ENCODE results near the gene GSE1. TPM values are rescaled to one million over a fixed set of nuclear protein-coding genes. Genes with fewer than 3 reads are reported as not detected.
A peak's percentile ranks its signal among the peaks of the same experiment; 100 is the strongest.

GSE1 gene
- total RNA-seq, 6 donors from 2014 or later: 80.2 to 332 (median 90.8) TPM

- DNase-seq (peak in 1 of 2 donors; percentile 30), ATAC-seq (ENCODE audit: low FRiP score in 2 of 2) (no peak)
- TF ChIP-seq CTCF (IDR thresholded peaks at IDR 0.05) (no peak), POLR2A (IDR thresholded peaks at IDR 0.05) (no peak), POLR2AphosphoS5 (IDR thresholded peaks at IDR 0.05) (no peak), EP300 (IDR thresholded peaks at IDR 0.05) (no peak)
- WGBS, 2 donors: 65 to 67% methylated on average over 8 to 12 of the region's 12 CpGs
- Histone ChIP-seq H3K4me3 (no peak overlapping the region), H3K9me3 (no peaks in the 10 kb centered on the region), H3K36me3 (peaks cover 49 to 98% (median 85%) of the 10 kb centered on the region in 4 donors), H3K27ac (no peak overlapping the region), H3K4me1 (peaks cover 2 to 26% (median 7%) of the 10 kb centered on the region in 4 donors), H3K27me3 (no peaks in the 10 kb centered on the region)
These were observed 50.8 kb downstream of the GSE1 start for GRCh38 chr16:85663891-85664321.

GRCh38 chr16:85664580-85665372 is 51.7 kb downstream of the GSE1 start:
- Histone ChIP-seq H3K4me3 (no peak overlapping the region), H3K4me1 (peaks cover 0 to 21% (median 3%) of the 10 kb centered on the region in 4 donors), H3K27ac (no peak overlapping the region), H3K9me3 (no peaks in the 10 kb centered on the region), H3K36me3 (peaks cover 51 to 100% (median 90%) of the 10 kb centered on the region in 4 donors), H3K27me3 (no peaks in the 10 kb centered on the region)
- ATAC-seq (ENCODE audit: low FRiP score in 2 of 2) (no peak), DNase-seq (peak in 1 of 2 donors; percentile 27)
- 92 to 96% methylated on average over 24 to 27 of the region's 27 CpGs for WGBS, 2 donors
- TF ChIP-seq POLR2A (IDR thresholded peaks at IDR 0.05) (no peak), CTCF (IDR thresholded peaks at IDR 0.05) (no peak), EP300 (IDR thresholded peaks at IDR 0.05) (no peak), POLR2AphosphoS5 (IDR thresholded peaks at IDR 0.05) (no peak)

GRCh38 chr16:85665373-85665740 is 52.2 kb downstream of the GSE1 start:
- Histone ChIP-seq H3K9me3 (no peaks in the 10 kb centered on the region), H3K27me3 (no peaks in the 10 kb centered on the region), H3K4me1 (peaks cover 0 to 15% (median 0%) of the 10 kb centered on the region in 4 donors), H3K36me3 (peaks cover 56 to 100% (median 92%) of the 10 kb centered on the region in 4 donors), H3K4me3 (no peak overlapping the region), H3K27ac (no peak overlapping the region)
- no peak for TF ChIP-seq POLR2AphosphoS5 (IDR thresholded peaks at IDR 0.05)
- TF ChIP-seq POLR2A (IDR thresholded peaks at IDR 0.05): no peak
- TF ChIP-seq EP300 (IDR thresholded peaks at IDR 0.05): no peak
- TF ChIP-seq CTCF (IDR thresholded peaks at IDR 0.05): no peak
- ATAC-seq (ENCODE audit: low FRiP score in 2 of 2): no peak
- WGBS, 2 donors: 93 to 96% methylated on average over 12 of the region's 12 CpGs
- peak in 1 of 2 donors; percentile 15 for DNase-seq

GRCh38 chr16:85665929-85666328 is 52.8 kb downstream of the GSE1 start:
- DNase-seq (peak in 1 of 2 donors; percentile 54), ATAC-seq (ENCODE audit: low FRiP score in 2 of 2) (no peak)
- Histone ChIP-seq H3K9me3 (no peaks in the 10 kb centered on the region), H3K27me3 (no peaks in the 10 kb centered on the region), H3K4me3 (no peak overlapping the region), H3K27ac (no peak overlapping the region), H3K4me1 (peaks cover 0 to 9% (median 0%) of the 10 kb centered on the region in 4 donors), H3K36me3 (peaks cover 61 to 100% (median 95%) of the 10 kb centered on the region in 4 donors)
- TF ChIP-seq POLR2AphosphoS5 (IDR thresholded peaks at IDR 0.05) (no peak), CTCF (IDR thresholded peaks at IDR 0.05) (no peak), EP300 (IDR thresholded peaks at IDR 0.05) (no peak), POLR2A (IDR thresholded peaks at IDR 0.05) (no peak)
- 91 to 97% methylated on average over 6 to 13 of the region's 13 CpGs for WGBS, 2 donors
